ENCODE results near the gene SCYL1. TPM values are rescaled to one million over a fixed set of nuclear protein-coding genes. Genes with fewer than 3 reads are reported as not detected.

Gene SCYL1
- total RNA-seq, 1 donor from 2014 or later, result 128 TPM

- DNase-seq (ENCODE audit: low read depth), result no peak
These were observed 54.4 kb downstream of the SCYL1 start for GRCh38 chr11:65579291-65579690.

- no peak for DNase-seq (ENCODE audit: low read depth)
These were observed 55.3 kb downstream of the SCYL1 start for GRCh38 chr11:65580031-65580692.

- no peak for DNase-seq (ENCODE audit: low read depth)
These were observed 55.9 kb downstream of the SCYL1 start for GRCh38 chr11:65580756-65581155.

GRCh38 chr11:65581928-65582327 lies 57.0 kb downstream of the SCYL1 start:
- DNase-seq (ENCODE audit: low read depth), result no peak

- no peak for DNase-seq (ENCODE audit: low read depth)
These were observed 58.7 kb downstream of the SCYL1 start for GRCh38 chr11:65583589-65583988.

GRCh38 chr11:65584106-65584505 lies 59.2 kb downstream of the SCYL1 start:
- peak; percentile 13 for DNase-seq (ENCODE audit: low read depth)

GRCh38 chr11:65584723-65585171 lies 59.9 kb downstream of the SCYL1 start:
- no peak for DNase-seq (ENCODE audit: low read depth)

- no peak for DNase-seq (ENCODE audit: low read depth)
These were observed 60.7 kb downstream of the SCYL1 start for GRCh38 chr11:65585396-65586246.

GRCh38 chr11:65586247-65586630 lies 61.4 kb downstream of the SCYL1 start:
- DNase-seq (ENCODE audit: low read depth), result no peak

GRCh38 chr11:65586676-65587075 lies 61.8 kb downstream of the SCYL1 start:
- DNase-seq (ENCODE audit: low read depth), result peak; percentile 76

Other genes starting within 250 kb of the SCYL1 start
- 45.1 and 47.2 TPM in 2 replicates for gene CDC42EP2, start 210.2 kb upstream of the SCYL1 start, total RNA-seq
- 35.0 and 37.1 TPM in 2 replicates for gene DPF2, start 191.2 kb upstream of the SCYL1 start, total RNA-seq
- gene TIGD3, start 170.3 kb upstream of the SCYL1 start, total RNA-seq, result 0.72 and 0.73 TPM in 2 replicates
- 2.9 and 4.6 TPM in 2 replicates for gene SLC25A45, start 142.4 kb upstream of the SCYL1 start, total RNA-seq
- 36.2 and 49.1 TPM in 2 replicates for gene FRMD8, start 138.4 kb upstream of the SCYL1 start, total RNA-seq
- 109 and 172 TPM in 2 replicates for gene NEAT1, start 102.3 kb upstream of the SCYL1 start, total RNA-seq
- 5,859 and 8,069 TPM in 2 replicates for gene MALAT1, start 26.0 kb upstream of the SCYL1 start, total RNA-seq
- 26.4 and 27.5 TPM in 2 replicates for gene LTBP3, start 33.3 kb downstream of the SCYL1 start, total RNA-seq
- 41.4 and 42.4 TPM in 2 replicates for gene ZNRD2, start 45.4 kb downstream of the SCYL1 start, total RNA-seq
- gene FAM89B, start 47.5 kb downstream of the SCYL1 start, total RNA-seq, result 91.7 and 116 TPM in 2 replicates
- 591 and 791 TPM in 2 replicates for gene EHBP1L1, start 51.0 kb downstream of the SCYL1 start, total RNA-seq
- not detected in 2 replicates for gene KCNK7, start 70.7 kb downstream of the SCYL1 start, total RNA-seq
- 30.9 and 32.7 TPM in 2 replicates for gene MAP3K11, start 89.1 kb downstream of the SCYL1 start, total RNA-seq
- 21.6 and 25.2 TPM in 2 replicates for gene PCNX3, start 90.7 kb downstream of the SCYL1 start, total RNA-seq
- 19.7 and 42.6 TPM in 2 replicates for gene SIPA1, start 113.0 kb downstream of the SCYL1 start, total RNA-seq
- 32.8 and 37.1 TPM in 2 replicates for gene RELA, start 137.8 kb downstream of the SCYL1 start, total RNA-seq
- 37.8 and 43.2 TPM in 2 replicates for gene KAT5, start 187.2 kb downstream of the SCYL1 start, total RNA-seq
- gene RNASEH2C, start 195.7 kb downstream of the SCYL1 start, total RNA-seq, result 37.1 and 83.3 TPM in 2 replicates